ENCODE data around the gene AQP4.

- TF ChIP-seq ZNF217 (IDR thresholded peaks at IDR 0.05) (no peak), SMARCA5 (IDR thresholded peaks at IDR 0.05) (no peak), JUND (IDR thresholded peaks at IDR 0.05; ENCODE audit: low read depth, low read length) (no peak), NFIC (IDR thresholded peaks at IDR 0.05; ENCODE audit: low read depth, low read length) (no peak), CTCF (IDR thresholded peaks at IDR 0.05 in 2 of 3, conservative IDR thresholded peaks at IDR 0.05 in 1 of 3; ENCODE audit: control insufficient read depth in 2 of 3, extremely low read depth in 1 of 3, insufficient read depth in 1 of 3, low read depth in 3 of 3, low read length in 3 of 3) (no peak), KAT2A (conservative IDR thresholded peaks at IDR 0.05; ENCODE audit: control insufficient read depth, low read depth, low read length) (no peak), ZNF24 (IDR thresholded peaks at IDR 0.05) (no peak)
- TF ChIP-seq, protein P1, sequence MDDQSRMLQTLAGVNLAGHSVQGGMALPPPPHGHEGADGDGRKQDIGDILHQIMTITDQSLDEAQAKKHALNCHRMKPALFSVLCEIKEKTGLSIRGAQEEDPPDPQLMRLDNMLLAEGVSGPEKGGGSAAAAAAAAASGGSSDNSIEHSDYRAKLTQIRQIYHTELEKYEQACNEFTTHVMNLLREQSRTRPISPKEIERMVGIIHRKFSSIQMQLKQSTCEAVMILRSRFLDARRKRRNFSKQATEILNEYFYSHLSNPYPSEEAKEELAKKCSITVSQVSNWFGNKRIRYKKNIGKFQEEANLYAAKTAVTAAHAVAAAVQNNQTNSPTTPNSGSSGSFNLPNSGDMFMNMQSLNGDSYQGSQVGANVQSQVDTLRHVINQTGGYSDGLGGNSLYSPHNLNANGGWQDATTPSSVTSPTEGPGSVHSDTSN (IDR thresholded peaks at IDR 0.05; ENCODE audit: insufficient replicate concordance, low read depth, low read length): no peak
Measured at GRCh38 chr18:26809346-26809745, 56.2 kb downstream of the AQP4 start.

Data from GM12878 (cell line).